Kidney (tissue), 14 donors: Measurements from ENCODE around the gene MRPL58. TPM values are rescaled to one million over a fixed set of nuclear protein-coding genes. Genes with fewer than 3 reads are reported as not detected.

Experiments
- DNase-seq, 5 donors: peaks; one replicate each; pipeline ENCODE4 v3.0.0-alpha.2; 2013 to 2020
- FAIRE-seq: peaks from 2 replicates; lab custom pipeline; 2012; peaks lifted over from hg19 to GRCh38; lab: Jason Lieb, UNC
- H3K27ac ChIP-seq, 2 donors: one replicate each; pipeline ENCODE4 v1.7.0; 2013; ENCODE audit warnings: low read depth in 2 of 2, low read length in 2 of 2, inconsistent platforms in 1 of 2
- H3K27me3 ChIP-seq: one replicate; pipeline ENCODE4 v1.7.1; 2013; ENCODE audit warnings: low read length, inconsistent platforms; ENCODE audit not compliant: control insufficient read depth, insufficient read depth
- H3K36me3 ChIP-seq, 3 donors: one replicate each; pipeline versions ENCODE4 v1.7.0 to v1.7.1; 2013; ENCODE audit warnings: low read length in 3 of 3, control low read depth in 1 of 3, inconsistent platforms in 1 of 3; ENCODE audit not compliant: insufficient read depth in 3 of 3, control insufficient read depth in 2 of 3
- H3K4me1 ChIP-seq, 3 donors: one replicate each; pipeline versions ENCODE4 v1.7.0 to v1.7.1; 2013; ENCODE audit warnings: low read length in 3 of 3, inconsistent platforms in 1 of 3, low read depth in 1 of 3; ENCODE audit not compliant: control insufficient read depth in 2 of 3, insufficient read depth in 2 of 3
- H3K4me3 ChIP-seq, 3 donors: one replicate each; pipeline versions ENCODE4 v1.7.0 to v1.8.1; 2013; ENCODE audit warnings: low read length in 3 of 3, control low read depth in 1 of 3, inconsistent platforms in 1 of 3
- H3K9ac ChIP-seq, 3 donors: one replicate each; pipeline versions ENCODE4 v1.7.0 to v1.7.1; 2013; ENCODE audit warnings: low read length in 3 of 3, control low read depth in 1 of 3, inconsistent platforms in 1 of 3
- H3K9me3 ChIP-seq, 3 donors: one replicate each; pipeline versions ENCODE4 v1.7.0 to v1.7.1; 2013; ENCODE audit warnings: low read length in 3 of 3, control low read depth in 1 of 3, inconsistent platforms in 1 of 3; ENCODE audit not compliant: control insufficient read depth in 2 of 3, insufficient read depth in 1 of 3
- CTCF ChIP-seq: IDR thresholded peaks from 3 replicates; pipeline ENCODE4 v1.5.1; 2012; ENCODE audit warnings: mild to moderate bottlenecking, moderate library complexity, borderline replicate concordance; ENCODE audit not compliant: insufficient read depth; ENCODE audit errors: extremely low read depth
- intact Hi-C: fragments of 100-400 bp; cut with DNase I; formaldehyde crosslinking; loops from one replicate; pipeline ENCODE4 v1.11.1; 2022
- polyA plus RNA-seq: library from polyadenylated mRNA; stranded (reverse); fragments of 350-450 nt; fragmentation: Illumina TruSeq; extraction: RNeasy Lipid Tissue Mini Kit (QIAGEN cat#74804); gene quantifications from one replicate; pipeline ENCODE4 v1.2.3, GENCODE V29; 2014; ENCODE audit warnings: low read depth, low replicate concordance; ENCODE audit not compliant: insufficient read depth
- total RNA-seq: library from RNA; stranded (reverse); fragmentation: NEBNext Ultra II Directional; extraction: Animal tissue kit (Norgen Biotek cat#: 25700); gene quantifications from one replicate; pipeline ENCODE4 v1.2.1, GENCODE V29; 2021
- donor health status: control.
- donor health status: control.
- donor health status: control.
- donor health status: control.
- donor health status: control.
- donor health status: DM: yes; HTN: yes; CAD: no.
- donor health status: Normal renal cell carcinoma (clear cell type).

The MRPL58 gene
- total and polyA plus RNA-seq, 2 donors from 2014 or later = 23.1 to 84.5 TPM

GRCh38 chr17:74972107-74972972, 40.1 kb upstream of the MRPL58 start, which contains the start of gene HID1:
HID1 (minus strand) TSS chr17:74972759; CDS start chr17:74972656, 103 bp downstream.
- Histone ChIP-seq H3K4me3 (peak within 1 kb of the TSS in 2 of 3 donors; percentile 42 to 63), H3K27me3 (no peaks in the 10 kb centered on the region), H3K9me3 (no peaks in the 10 kb centered on the region), H3K9ac (peak within 1 kb of the TSS in 2 of 3 donors; percentile 55 to 71), H3K36me3 (no peaks in the 10 kb centered on the region), H3K4me1 (peaks cover 0 to 4% (median 3%) of the 10 kb centered on the region in 3 donors), H3K27ac (peak within 1 kb of the TSS; percentile 9 to 72)
- peak; percentile 68 to 92 (median 82) for DNase-seq
- no peak for FAIRE-seq
- intact Hi-C loops = no loop called here
- TF ChIP-seq CTCF = no peak

- FAIRE-seq (no peak), DNase-seq (no peak)
- Histone ChIP-seq H3K27ac (no peak overlapping the region), H3K9ac (peak overlapping the region in 1 of 3 donors; percentile 46), H3K4me1 (peaks cover 0 to 4% (median 3%) of the 10 kb centered on the region in 3 donors), H3K9me3 (no peaks in the 10 kb centered on the region), H3K27me3 (no peaks in the 10 kb centered on the region), H3K36me3 (no peaks in the 10 kb centered on the region), H3K4me3 (peak overlapping the region in 2 of 3 donors; percentile 39 to 63)
- no peak for TF ChIP-seq CTCF
- intact Hi-C loops = no loop called here
Measured at GRCh38 chr17:74972973-74973328, 39.5 kb upstream of the MRPL58 start.

- no peak for TF ChIP-seq CTCF
- no peak overlapping the region for H3K9ac ChIP-seq
- H3K27ac ChIP-seq = no peak overlapping the region
- no peak overlapping the region for H3K4me3 ChIP-seq
- intact Hi-C loops = no loop called here
- no peaks in the 10 kb centered on the region for H3K36me3 ChIP-seq
- DNase-seq = no peak
- H3K27me3 ChIP-seq = no peaks in the 10 kb centered on the region
- FAIRE-seq = no peak
- peaks cover 0 to 4% (median 3%) of the 10 kb centered on the region in 3 donors for H3K4me1 ChIP-seq
- H3K9me3 ChIP-seq = no peaks in the 10 kb centered on the region
Measured at GRCh38 chr17:74975943-74976342, 36.5 kb upstream of the MRPL58 start.
